HG03175 (cell line): ENCODE results near the gene GPC4.
"Not testable (repeated sequence)": the region's sequence is repeated elsewhere in the genome, so short reads cannot be mapped to it uniquely, and the experiment has no call there.

ENCODE experiments used
- ATAC-seq: cut with Tn5 transposase; IDR thresholded peaks from one replicate; pipeline ENCODE4 v1.9.1; 2021; ENCODE audit warnings: mild to moderate bottlenecking, moderate library complexity; ENCODE audit not compliant: unreplicated experiment

The GPC4 gene

GRCh38 chrX:133307637-133308498 is 107.4 kb downstream of the GPC4 start:
- ATAC-seq: no peak

DNA sequence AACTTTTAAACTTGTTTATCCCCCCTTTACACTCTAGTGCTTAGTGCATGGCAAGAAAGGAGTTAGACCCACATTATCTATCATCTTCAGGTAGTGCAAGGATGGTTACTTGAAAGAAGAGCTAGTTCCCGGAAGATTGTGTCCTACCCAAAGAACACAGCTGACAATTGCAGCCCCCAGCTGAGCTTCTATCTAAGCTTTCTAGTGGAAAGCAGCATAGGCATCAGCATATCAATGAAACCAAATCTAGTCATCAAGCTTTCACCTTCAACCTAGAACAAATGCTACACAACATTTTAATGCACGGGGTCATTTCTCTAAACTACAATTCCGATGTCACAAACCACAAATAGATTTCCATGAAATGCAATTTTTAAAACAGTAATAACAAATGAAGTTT is 108.2 kb downstream of the GPC4 start:
- ATAC-seq: no peak

GRCh38 chrX:133306316-133306715 is 109.0 kb downstream of the GPC4 start:
- no peak for ATAC-seq

- ATAC-seq: no peak
Observed at GRCh38 chrX:133305348-133305747, 109.9 kb downstream of the GPC4 start.

DNA sequence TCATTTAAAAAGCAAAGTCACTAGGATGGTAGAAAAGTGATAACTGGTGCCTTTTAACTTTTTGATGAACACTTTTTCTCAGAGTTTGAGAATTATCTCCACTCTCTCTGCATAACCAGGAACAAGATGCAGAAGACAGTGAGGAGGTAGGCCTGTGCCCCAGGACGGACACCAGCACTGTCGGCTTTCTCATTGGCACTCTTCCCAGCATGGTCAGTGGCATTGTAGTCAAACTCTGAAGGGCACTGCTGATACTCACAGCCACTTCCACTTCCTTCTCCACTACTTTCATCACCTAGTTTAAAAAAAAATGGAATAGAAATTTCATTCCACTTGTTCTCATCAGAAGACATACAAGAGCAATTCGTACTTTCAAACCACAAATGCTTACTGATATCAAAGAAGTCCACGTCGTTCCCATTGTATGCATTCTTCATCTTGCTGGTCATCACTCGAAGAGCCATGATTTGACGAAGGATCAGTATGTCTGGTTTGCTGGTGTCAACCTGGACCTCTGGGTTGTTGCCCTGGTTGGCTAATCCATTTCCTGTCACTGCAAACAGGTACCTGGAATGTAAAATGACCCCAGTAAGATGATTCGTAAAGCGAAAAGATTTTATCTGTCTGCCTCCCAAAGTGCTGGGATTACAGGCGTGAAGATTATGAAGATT is 112.4 kb downstream of the GPC4 start:
- no peak for ATAC-seq

GRCh38 chrX:133300591-133300990 is 114.7 kb downstream of the GPC4 start:
- no peak for ATAC-seq

DNA sequence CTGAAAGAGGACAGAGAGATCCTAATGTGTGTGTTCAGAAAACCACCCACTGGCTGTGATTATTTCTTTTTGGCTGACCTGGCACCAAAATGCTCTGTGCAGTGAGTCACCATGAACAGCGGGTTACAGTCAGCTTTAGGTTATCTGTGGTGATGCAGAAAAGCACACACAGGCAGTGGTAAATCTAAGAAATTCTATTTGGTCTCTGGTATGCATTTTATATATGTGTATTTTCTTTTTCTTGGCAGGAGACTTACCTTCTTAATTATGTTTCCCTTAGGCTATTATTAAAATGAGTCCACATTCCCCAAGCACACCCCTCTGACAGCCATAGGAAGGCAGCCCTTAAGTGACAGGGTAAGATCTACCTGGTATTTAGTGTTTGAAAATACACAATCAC is 118.0 kb downstream of the GPC4 start:
- ATAC-seq: no peak

GRCh38 chrX:133294126-133294525 is 121.2 kb downstream of the GPC4 start:
- ATAC-seq: no peak

DNA sequence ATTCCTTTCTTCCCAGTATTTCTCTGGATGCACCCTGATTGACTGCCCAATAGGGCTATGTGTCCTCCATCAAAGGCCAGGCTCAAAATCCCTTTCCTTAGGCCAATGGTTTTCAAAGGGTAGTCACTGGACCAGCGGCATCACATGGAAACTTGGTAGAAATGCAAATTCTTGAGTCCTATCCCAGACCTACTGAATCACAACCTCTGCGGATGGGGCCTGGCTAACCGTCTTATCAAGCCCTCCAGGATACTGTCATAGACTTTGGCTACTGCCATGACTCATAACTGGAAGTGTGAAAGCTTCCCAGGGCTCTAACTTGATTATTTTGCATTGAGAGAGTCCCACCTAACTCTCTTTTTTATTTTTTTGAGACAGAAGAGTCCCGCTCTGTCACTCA is 125.2 kb downstream of the GPC4 start:
- ATAC-seq: no peak

- no peak for ATAC-seq
Observed at GRCh38 chrX:133287860-133288259, 127.4 kb downstream of the GPC4 start.

DNA sequence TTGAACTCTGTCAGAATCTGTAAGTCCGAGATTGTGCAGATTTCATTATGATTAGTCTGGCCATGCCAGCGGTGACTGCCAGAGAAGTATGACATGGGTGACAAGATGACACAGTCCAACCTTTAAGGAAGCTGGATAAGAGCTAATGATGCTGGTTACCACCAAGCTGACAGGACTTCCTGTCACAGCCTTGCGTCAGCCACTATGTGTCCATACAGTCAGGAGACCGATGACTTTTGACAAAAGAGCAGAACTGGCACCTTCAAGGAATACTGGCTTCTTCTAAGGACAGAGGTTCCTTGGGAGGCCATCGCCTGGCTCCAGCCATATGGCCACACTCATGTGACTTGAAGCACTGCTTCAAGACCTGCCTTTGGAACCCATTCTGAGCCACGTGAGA is 129.9 kb downstream of the GPC4 start:
- ATAC-seq: no peak

DNA sequence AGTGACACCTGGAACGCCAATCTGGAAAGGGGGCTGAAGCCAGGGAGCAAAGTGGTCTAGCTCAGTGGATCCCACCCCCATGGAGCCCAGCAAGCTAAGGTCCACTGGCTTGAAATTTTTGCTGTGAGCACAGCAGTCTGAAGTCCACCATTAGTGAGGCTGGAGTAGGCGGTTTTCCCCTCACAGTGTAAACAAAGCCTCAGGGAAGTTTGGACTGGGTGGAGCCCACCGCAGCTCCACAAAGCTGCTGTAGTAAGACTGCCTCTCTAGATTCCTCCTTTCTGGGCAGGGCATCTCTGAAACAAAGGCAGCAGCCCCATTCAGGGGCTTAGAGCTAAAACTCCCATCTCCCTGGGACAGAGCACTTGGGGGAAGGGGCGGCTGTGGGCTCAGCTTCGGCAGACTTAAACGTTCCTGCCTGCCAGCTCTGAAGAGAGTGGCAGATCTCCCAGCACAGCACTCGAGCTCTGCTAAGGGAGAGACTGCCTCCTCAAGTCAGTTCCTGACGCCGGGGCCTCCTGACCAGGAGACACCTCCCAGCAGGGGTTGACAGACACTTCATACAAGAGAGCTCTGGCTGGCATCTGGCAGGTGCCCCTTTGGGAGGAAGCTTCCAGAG is 136.1 kb downstream of the GPC4 start:
- ATAC-seq: not testable (repeated sequence)

DNA sequence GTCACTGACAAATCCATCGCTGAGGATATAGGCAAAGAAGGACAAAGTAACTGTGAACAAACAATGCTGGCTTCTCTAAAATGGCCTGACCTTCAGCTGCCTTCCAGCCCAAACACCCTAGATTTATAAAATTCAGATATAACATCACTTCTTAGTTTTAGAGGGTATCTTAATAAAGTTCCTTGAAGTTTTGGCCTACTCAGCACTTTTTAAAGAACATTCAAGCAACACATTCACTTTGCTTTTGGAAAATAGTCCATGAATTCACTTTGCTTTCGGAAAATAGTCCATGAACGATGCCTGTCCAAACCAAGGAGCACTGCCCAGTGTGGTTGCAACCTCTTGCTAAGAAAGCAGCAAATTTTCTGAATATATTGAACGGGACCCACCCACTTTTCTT is 142.1 kb downstream of the GPC4 start:
- no peak for ATAC-seq

DNA sequence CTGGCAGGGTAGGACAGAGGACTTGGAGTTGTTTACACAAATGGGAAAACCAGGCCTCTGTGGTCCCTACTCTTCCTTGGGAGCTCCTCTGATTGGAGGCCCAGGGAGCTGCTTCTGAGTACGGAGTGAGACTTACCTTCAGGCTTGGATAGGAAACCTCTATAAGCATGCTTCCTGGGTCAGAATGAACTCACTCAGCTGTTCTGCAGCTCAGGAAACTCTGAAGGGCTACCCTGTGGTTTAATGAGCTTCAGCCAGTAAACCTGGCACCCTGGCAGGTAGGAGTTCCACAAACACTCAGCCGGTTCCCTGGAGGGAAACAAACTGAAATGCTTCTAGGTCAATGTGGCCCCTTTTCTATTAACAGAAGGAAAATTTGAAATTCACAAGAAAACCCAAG is 146.1 kb downstream of the GPC4 start:
- no peak for ATAC-seq

- ATAC-seq: no peak
Observed at GRCh38 chrX:133267621-133268020, 147.7 kb downstream of the GPC4 start.

DNA sequence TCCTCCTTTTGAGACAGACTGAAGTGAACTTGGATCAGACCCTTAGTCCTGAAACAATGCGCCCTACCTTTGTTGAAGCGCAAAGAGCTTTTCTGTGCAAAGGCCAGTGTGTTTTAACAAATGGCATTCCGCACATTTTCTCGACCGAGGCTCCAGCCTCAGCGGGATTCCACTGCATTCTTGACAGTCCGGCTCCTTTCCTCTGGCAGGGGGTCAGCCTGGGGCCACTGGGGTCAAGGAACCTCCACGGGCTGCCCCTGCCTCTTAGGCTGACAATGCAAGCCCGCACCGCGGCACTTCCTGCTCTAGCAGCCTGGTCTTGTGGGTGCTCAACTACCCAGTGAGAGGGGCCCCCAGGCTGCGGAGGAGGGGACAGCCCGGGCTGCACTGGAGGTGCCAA is 150.0 kb downstream of the GPC4 start:
- ATAC-seq: no peak

- no peak for ATAC-seq
Observed at GRCh38 chrX:133258481-133258880, 156.8 kb downstream of the GPC4 start.

DNA sequence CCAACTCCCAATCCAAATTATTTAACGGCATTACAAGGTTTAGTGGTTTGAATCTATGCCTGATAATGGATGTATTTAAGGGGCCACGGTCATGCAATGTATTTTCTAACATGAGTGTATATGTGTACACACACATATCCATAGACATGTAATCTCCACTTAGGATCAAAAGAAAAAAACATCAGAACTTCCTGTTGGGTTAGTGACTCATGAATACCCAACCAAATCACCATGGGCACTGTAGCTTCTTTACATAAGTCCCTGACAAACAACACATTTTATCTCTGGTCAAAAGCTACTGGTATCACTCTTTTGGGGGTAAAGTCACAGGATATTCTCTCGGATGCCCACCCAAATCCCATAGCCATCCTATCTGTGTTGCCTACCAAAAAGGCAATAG is 160.6 kb downstream of the GPC4 start:
- ATAC-seq: no peak

DNA sequence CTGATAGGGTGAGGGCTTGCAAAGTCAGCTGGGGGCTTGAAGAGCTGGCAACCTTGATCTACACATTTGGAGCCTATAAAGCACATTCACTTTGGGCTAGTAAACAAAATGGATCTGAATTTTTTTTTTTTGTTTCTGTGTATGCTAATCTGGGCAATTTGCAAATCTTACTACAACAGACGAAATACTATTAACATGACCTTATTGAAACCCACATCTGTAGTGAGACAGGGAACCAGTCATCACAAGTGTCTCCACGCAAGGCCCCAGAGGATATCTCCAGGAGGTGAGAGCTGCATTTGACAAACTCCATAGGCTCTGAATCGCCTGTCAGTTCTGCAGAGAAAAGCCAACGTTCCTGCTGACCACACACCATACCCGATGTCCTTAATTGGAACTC is 164.1 kb downstream of the GPC4 start:
- no peak for ATAC-seq

- no peak for ATAC-seq
Observed at GRCh38 chrX:133250184-133251100, 164.8 kb downstream of the GPC4 start.
